ENCODE measurements around the gene MCCD1. TPM values are rescaled to one million over a fixed set of nuclear protein-coding genes. Genes with fewer than 3 reads are reported as not detected.

MCCD1 gene
- total and polyA plus RNA-seq, 4 donors, result not detected

DNA sequence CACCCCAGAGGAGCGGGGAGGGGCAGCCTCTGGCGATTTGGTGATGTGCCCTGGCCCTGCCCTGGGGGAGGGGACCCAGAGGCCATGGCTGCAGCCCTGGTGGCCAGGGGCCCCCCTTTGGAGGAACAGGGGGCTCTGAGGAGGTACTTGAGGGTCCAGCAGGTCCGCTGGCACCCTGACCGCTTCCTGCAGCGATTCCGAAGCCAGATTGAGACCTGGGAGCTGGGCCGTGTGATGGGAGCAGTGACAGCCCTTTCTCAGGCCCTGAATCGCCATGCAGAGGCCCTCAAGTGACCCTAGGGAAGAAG lies 29.5 kb downstream of the MCCD1 start:
- TF ChIP-seq, protein P1, sequence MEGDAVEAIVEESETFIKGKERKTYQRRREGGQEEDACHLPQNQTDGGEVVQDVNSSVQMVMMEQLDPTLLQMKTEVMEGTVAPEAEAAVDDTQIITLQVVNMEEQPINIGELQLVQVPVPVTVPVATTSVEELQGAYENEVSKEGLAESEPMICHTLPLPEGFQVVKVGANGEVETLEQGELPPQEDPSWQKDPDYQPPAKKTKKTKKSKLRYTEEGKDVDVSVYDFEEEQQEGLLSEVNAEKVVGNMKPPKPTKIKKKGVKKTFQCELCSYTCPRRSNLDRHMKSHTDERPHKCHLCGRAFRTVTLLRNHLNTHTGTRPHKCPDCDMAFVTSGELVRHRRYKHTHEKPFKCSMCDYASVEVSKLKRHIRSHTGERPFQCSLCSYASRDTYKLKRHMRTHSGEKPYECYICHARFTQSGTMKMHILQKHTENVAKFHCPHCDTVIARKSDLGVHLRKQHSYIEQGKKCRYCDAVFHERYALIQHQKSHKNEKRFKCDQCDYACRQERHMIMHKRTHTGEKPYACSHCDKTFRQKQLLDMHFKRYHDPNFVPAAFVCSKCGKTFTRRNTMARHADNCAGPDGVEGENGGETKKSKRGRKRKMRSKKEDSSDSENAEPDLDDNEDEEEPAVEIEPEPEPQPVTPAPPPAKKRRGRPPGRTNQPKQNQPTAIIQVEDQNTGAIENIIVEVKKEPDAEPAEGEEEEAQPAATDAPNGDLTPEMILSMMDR (IDR thresholded peaks at IDR 0.05; ENCODE audit: control extremely low read depth, extremely low read depth), result no peak
- no peak overlapping the region for H3K4me3 ChIP-seq
- peaks cover 6 to 20% (median 14%) of the 10 kb centered on the region in 4 donors for H3K36me3 ChIP-seq (ENCODE audit: control insufficient read depth in 4 of 4, insufficient read depth in 4 of 4, low read length in 4 of 4)
- WGBS, 2 donors, result 70 to 75% methylated on average over 6 to 8 of the region's 8 CpGs
- peaks cover 0 to 27% (median 0%) of the 10 kb centered on the region in 5 donors for H3K4me1 ChIP-seq (ENCODE audit: control insufficient read depth in 5 of 5, insufficient read depth in 5 of 5, low read length in 5 of 5)
- DNase-seq, result no peak
- H3K27me3 ChIP-seq (ENCODE audit: control insufficient read depth in 3 of 3, insufficient read depth in 3 of 3, low read length in 2 of 3), result no peaks in the 10 kb centered on the region
- no peak overlapping the region for H3K9ac ChIP-seq (ENCODE audit: insufficient read depth in 1 of 2, low read length in 2 of 2)
- peak overlapping the region in 1 of 2 donors; percentile 87 for H3K27ac ChIP-seq (ENCODE audit: low read depth in 1 of 2, low read length in 1 of 2)
- ATAC-seq (ENCODE audit: insufficient read depth, low FRiP score), result no peak
- H3K9me3 ChIP-seq (ENCODE audit: control insufficient read depth in 4 of 4, insufficient read depth in 3 of 4, low read length in 3 of 4), result no peaks in the 10 kb centered on the region

DNA sequence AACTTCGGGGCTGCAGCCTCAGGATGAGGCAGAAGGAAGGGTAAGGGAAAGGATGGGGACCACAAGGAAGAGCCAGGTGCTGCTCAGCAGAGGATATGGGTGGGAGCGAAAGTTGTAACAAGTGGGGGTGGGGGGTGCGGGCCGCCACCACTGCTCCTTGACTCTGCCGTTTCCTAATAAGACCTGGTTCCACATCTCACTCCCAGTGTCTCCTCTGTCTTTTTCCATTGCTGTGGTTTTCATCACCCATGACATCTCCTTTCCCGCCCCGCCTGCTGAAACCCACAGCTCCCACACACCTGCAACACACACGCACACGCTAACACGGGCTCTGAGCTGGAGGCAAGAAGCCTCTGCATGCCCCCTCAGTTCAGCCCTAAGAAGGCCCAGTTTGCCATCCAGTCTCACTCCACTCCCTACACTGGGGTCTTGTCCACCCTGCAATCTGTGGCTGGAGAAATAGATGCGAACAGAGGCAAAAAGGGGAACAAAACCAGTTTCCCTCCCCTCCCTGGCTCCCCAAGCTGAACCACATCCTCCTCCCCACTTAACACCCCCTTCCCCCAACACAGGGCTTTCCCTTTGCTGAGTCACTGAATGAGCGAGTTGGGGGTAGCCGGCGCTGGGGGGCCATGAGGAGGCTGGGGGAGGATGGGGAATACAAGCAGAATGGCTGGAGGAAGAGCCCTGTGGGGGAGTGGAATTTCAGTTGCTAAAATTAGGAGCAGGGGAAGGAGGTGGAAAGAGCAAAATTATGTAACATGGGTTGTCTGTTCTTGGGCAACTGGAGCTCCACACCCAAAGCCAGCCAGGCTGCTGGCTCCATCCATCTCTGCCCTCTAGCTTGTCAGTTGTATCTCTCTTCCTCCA lies 30.1 kb downstream of the MCCD1 start:
- peak in 1 of 3 donors; percentile 17 for DNase-seq
- H3K27ac ChIP-seq (ENCODE audit: low read depth in 1 of 2, low read length in 1 of 2), result peak overlapping the region; percentile 24 to 87

DNA sequence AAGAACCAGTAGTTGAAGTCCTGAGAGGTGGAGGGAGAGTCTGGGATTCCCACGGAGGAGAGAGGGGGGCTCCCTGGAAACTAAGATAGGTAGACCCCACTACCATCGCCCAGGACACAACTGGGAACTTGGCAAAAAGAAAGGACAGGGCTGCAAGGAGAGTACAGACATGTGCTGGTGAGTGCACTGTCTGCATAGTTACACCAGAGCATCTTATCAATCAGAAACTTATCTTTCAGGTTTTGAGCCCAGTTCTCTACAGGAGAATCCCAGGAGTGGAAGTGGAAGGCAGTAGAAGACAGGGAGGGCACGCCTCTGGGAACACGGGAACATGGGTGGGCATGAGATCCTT lies 30.8 kb downstream of the MCCD1 start:
- 45 to 50% methylated on average over 4 of the region's 4 CpGs for WGBS, 2 donors
- Histone ChIP-seq H3K9ac (ENCODE audit: insufficient read depth in 1 of 2, low read length in 2 of 2) (no peak overlapping the region), H3K4me3 (no peak overlapping the region), H3K27ac (ENCODE audit: low read depth in 1 of 2, low read length in 1 of 2) (peak overlapping the region; percentile 24 to 87), H3K36me3 (ENCODE audit: control insufficient read depth in 4 of 4, insufficient read depth in 4 of 4, low read length in 4 of 4) (peaks cover 6 to 18% (median 11%) of the 10 kb centered on the region in 4 donors), H3K4me1 (ENCODE audit: control insufficient read depth in 5 of 5, insufficient read depth in 5 of 5, low read length in 5 of 5) (peaks cover 0 to 27% (median 0%) of the 10 kb centered on the region in 5 donors), H3K9me3 (ENCODE audit: control insufficient read depth in 4 of 4, insufficient read depth in 3 of 4, low read length in 3 of 4) (no peaks in the 10 kb centered on the region), H3K27me3 (ENCODE audit: control insufficient read depth in 3 of 3, insufficient read depth in 3 of 3, low read length in 2 of 3) (no peaks in the 10 kb centered on the region)
- DNase-seq, result no peak
- no peak for ATAC-seq (ENCODE audit: insufficient read depth, low FRiP score)
- TF ChIP-seq, protein P1 (IDR thresholded peaks at IDR 0.05; ENCODE audit: control extremely low read depth, extremely low read depth), result no peak

More for the DNA sequence above, 30.1 kb downstream of the MCCD1 start:
- 37 to 58% methylated on average over 14 of the region's 14 CpGs for WGBS, 2 donors
- no peaks in the 10 kb centered on the region for H3K9me3 ChIP-seq (ENCODE audit: control insufficient read depth in 4 of 4, insufficient read depth in 3 of 4, low read length in 3 of 4)
- no peaks in the 10 kb centered on the region for H3K27me3 ChIP-seq (ENCODE audit: control insufficient read depth in 3 of 3, insufficient read depth in 3 of 3, low read length in 2 of 3)
- peaks cover 6 to 20% (median 13%) of the 10 kb centered on the region in 4 donors for H3K36me3 ChIP-seq (ENCODE audit: control insufficient read depth in 4 of 4, insufficient read depth in 4 of 4, low read length in 4 of 4)
- TF ChIP-seq, protein P1 (IDR thresholded peaks at IDR 0.05; ENCODE audit: control extremely low read depth, extremely low read depth), result no peak
- H3K4me1 ChIP-seq (ENCODE audit: control insufficient read depth in 5 of 5, insufficient read depth in 5 of 5, low read length in 5 of 5), result peaks cover 0 to 27% (median 0%) of the 10 kb centered on the region in 5 donors
- no peak overlapping the region for H3K9ac ChIP-seq (ENCODE audit: insufficient read depth in 1 of 2, low read length in 2 of 2)
- peak; percentile 36 for ATAC-seq (ENCODE audit: insufficient read depth, low FRiP score)
- H3K4me3 ChIP-seq, result no peak overlapping the region

Measured in lung (tissue), 12 donors.